Mononuclear cell (primary cell): ENCODE data around the gene ORMDL2. TPM values are rescaled to one million over a fixed set of nuclear protein-coding genes. Genes with fewer than 3 reads are reported as not detected.
A peak's percentile ranks its signal among the peaks of the same experiment; 100 is the strongest.

Experiments
- H3K27me3 ChIP-seq: 2 replicates; pipeline ENCODE4 v1.6.0; 2011; ENCODE audit warnings: low read length, control low read depth; ENCODE audit not compliant: insufficient read depth
- H3K4me1 ChIP-seq: 2 replicates; pipeline ENCODE4 v1.5.1; 2011; ENCODE audit warnings: mild to moderate bottlenecking, low read length, control low read depth; ENCODE audit not compliant: insufficient read depth
- H3K4me3 ChIP-seq: 2 replicates; pipeline ENCODE4 v1.5.1; 2011; ENCODE audit warnings: mild to moderate bottlenecking, low read length, moderate library complexity
- H3K9me3 ChIP-seq: 2 replicates; pipeline ENCODE4 v1.5.1; 2011; ENCODE audit warnings: low read depth, mild to moderate bottlenecking, control low read depth, low read length
- total RNA-seq: library from RNA; depleted of rRNA; stranded (reverse); fragments of >200 nt; gene quantifications from one replicate; pipeline ENCODE4 v1.2.3, GENCODE V29; 2012

ORMDL2 gene, protein sequence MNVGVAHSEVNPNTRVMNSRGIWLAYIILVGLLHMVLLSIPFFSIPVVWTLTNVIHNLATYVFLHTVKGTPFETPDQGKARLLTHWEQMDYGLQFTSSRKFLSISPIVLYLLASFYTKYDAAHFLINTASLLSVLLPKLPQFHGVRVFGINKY
- 6.8 TPM for total RNA-seq

GRCh38 chr12:55817345-55818139 lies at the start of gene ORMDL2, which contains the start of gene SARNP:
Gene ORMDL2 (plus strand): TSS chr12:55818041. CDS start chr12:55819000, 959 bp downstream.
Gene SARNP (minus strand): TSS chr12:55817724. CDS start chr12:55817701, 23 bp downstream.
- H3K4me3 ChIP-seq, result peak within 1 kb of the TSS; percentile 99
- no peaks in the 10 kb centered on the region for H3K9me3 ChIP-seq
- no peaks in the 10 kb centered on the region for H3K27me3 ChIP-seq
- H3K4me1 ChIP-seq, result peaks cover 36% of the 10 kb centered on the region

DNA sequence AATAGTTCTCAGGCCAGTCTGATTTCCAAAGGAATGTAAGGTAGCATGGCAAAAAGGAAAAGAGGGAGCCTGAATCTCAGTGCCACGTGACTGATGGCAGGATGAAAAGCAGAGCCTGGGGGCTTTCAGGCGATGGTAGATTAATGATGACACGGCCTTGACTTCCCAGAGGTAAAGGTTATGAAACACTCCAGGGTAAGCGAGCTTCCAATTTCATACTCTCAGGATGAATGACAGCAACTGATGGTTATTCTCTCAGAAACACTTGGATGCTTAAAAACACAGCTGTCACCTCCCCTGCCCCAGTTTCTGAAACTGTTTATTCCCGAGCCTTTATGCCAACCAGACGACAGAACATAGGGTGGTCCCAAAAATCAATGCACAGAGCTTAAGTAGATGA lies 46.1 kb upstream of the ORMDL2 start:
- no peaks in the 10 kb centered on the region for H3K27me3 ChIP-seq
- no peak overlapping the region for H3K4me3 ChIP-seq
- H3K9me3 ChIP-seq, result no peaks in the 10 kb centered on the region
- H3K4me1 ChIP-seq, result no peaks in the 10 kb centered on the region

DNA sequence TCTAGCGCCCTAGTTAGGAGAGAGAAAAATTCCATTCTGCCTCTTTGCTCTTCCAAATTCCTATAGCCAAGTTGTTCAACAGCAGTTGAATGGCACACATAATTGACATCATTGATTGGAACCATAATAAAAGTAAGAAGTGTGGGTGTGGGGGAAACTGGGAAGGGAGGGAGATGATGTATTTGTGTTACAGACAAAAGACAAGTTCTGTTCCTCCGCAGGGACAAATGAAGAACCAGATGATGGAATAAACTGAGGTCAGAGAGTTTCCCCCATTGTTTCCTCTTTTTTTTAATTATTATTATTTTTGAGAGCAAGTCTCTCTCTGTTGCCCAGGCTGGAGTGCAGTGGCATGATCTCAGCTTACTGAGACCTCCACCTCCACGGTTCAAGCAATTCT lies 40.0 kb upstream of the ORMDL2 start:
- Histone ChIP-seq H3K27me3 (no peaks in the 10 kb centered on the region), H3K4me1 (no peaks in the 10 kb centered on the region), H3K9me3 (no peaks in the 10 kb centered on the region), H3K4me3 (no peak overlapping the region)

- no peaks in the 10 kb centered on the region for H3K4me1 ChIP-seq
- H3K9me3 ChIP-seq, result no peaks in the 10 kb centered on the region
- no peak overlapping the region for H3K4me3 ChIP-seq
- no peaks in the 10 kb centered on the region for H3K27me3 ChIP-seq
Measured at GRCh38 chr12:55780685-55781084, 37.2 kb upstream of the ORMDL2 start.

DNA sequence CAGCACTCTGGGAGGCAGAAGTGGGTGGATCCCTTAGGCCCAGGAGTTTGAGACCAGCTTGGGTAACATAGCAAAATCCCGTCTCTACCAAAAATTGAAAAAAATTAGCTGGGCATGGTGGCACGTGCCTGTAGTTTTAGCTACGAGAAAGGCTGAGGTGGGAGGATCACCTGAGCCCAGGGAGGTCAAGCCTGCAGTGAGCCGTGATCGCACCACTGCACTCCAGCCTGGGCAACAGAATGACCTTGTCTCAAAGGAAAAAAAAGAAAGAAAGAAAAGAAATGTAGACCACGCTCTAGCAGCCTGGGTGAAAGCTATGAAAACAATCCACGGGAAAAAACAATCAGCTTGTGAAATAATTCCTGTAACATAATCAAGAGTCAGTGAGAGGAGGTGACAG lies 29.3 kb upstream of the ORMDL2 start:
- Histone ChIP-seq H3K27me3 (no peaks in the 10 kb centered on the region), H3K9me3 (no peaks in the 10 kb centered on the region), H3K4me3 (no peak overlapping the region), H3K4me1 (no peaks in the 10 kb centered on the region)

DNA sequence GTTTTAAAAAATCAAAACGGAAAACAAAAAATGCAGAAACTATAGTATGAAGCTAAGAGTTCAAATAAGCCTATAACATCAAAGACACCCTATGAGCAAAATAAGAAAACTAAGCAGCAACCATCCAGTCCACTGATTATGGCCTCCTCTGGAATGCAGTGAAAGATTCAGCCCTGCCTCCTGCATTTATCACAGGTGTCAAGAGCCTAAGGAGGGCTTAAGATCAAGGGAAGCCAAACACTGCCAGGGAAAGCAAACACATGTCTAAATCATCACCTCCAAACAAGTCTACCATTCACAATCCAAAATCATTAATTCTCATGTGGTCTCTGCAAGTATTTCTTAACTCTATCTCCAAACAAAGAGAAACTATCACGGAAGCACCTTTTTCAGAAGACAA lies 28.7 kb upstream of the ORMDL2 start:
- no peaks in the 10 kb centered on the region for H3K27me3 ChIP-seq
- no peaks in the 10 kb centered on the region for H3K4me1 ChIP-seq
- H3K9me3 ChIP-seq, result no peaks in the 10 kb centered on the region
- H3K4me3 ChIP-seq, result no peak overlapping the region

DNA sequence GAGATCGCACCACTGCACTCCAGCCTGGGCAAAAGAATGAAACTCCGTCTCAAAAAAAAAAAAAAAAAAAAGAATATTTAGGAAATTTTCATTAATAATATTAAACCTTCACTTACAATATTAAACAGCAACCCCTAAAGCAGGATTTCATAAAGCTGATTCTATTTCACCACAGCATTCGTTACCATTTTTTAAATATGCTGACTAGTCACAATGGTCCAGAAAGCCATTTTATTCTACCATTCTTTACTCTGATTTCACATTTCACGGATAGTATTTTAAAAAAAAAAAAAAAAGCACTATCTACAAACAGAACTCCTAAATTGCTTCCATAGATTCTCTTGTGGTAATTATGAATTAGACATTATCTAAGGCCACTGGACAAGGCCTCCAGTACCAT lies 27.9 kb upstream of the ORMDL2 start:
- no peaks in the 10 kb centered on the region for H3K4me1 ChIP-seq
- H3K27me3 ChIP-seq, result no peaks in the 10 kb centered on the region
- H3K9me3 ChIP-seq, result no peaks in the 10 kb centered on the region
- H3K4me3 ChIP-seq, result no peak overlapping the region

GRCh38 chr12:55795950-55796349 lies 21.9 kb upstream of the ORMDL2 start:
- Histone ChIP-seq H3K4me1 (no peaks in the 10 kb centered on the region), H3K4me3 (no peak overlapping the region), H3K27me3 (no peaks in the 10 kb centered on the region), H3K9me3 (no peaks in the 10 kb centered on the region)

DNA sequence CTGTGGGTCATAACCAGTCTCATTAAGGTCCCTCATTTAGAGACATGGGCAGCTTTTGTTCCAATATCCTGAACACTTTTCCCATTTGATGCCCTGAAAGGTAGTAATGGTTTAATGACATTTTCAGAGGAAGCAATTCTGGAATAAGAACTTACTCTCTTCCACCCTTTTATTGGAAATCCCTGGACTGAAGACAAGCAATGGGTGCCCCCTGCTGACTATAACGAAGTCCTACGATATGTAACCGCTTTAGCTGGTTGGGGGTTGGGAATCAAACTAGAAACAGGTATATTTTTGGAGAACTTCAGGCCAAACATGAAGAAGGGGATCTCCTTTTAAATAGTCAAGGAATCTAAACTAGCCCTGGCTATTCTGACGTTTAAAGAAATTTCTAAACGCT lies 20.8 kb upstream of the ORMDL2 start:
- Histone ChIP-seq H3K9me3 (no peaks in the 10 kb centered on the region), H3K4me1 (no peaks in the 10 kb centered on the region), H3K27me3 (no peaks in the 10 kb centered on the region)

GRCh38 chr12:55797550-55797949 lies 20.3 kb upstream of the ORMDL2 start:
- Histone ChIP-seq H3K27me3 (no peaks in the 10 kb centered on the region), H3K4me3 (no peak overlapping the region), H3K9me3 (no peaks in the 10 kb centered on the region), H3K4me1 (no peaks in the 10 kb centered on the region)

More for the DNA sequence above, 20.8 kb upstream of the ORMDL2 start:
- H3K4me3 ChIP-seq, result no peak overlapping the region

DNA sequence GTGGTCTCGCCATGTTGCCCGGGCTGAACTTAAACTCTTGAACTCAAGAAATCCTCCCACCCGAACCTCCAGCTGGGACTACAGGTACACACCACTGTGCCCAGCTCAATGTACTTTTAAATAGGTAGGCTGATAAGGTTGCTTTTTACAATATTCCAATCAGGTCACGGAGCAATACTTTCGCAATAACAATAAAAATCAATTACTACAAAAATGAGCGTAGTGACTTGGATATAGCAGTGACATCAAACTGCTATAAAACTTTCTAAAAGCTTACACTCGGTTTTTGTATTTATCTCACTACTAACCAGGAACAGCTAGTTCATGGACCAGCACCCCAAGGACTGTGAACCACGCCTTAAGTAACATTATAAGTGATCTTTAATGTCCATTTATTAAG lies 10.9 kb upstream of the ORMDL2 start:
- Histone ChIP-seq H3K4me3 (no peak overlapping the region), H3K4me1 (no peaks in the 10 kb centered on the region), H3K27me3 (no peaks in the 10 kb centered on the region), H3K9me3 (no peaks in the 10 kb centered on the region)

DNA sequence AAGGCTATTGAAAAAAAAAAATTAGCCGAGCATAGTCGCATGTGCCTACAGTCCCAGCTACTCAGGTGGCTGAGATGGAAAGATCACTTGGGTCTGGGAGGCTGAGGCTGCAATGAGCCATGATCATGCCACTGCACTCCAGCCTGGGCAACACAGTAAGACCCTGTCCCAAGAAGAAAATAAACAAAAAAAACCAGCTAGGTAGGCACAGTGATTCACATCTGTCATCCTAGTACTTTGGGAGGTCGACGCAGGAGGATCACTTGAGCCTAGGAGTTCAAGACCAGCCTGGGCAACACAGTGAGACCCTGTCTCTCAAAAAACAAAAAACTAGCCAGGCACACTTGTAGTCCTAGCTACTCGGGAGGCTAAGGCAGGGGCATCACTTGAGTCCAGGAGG lies 8.6 kb upstream of the ORMDL2 start:
- H3K9me3 ChIP-seq, result no peaks in the 10 kb centered on the region
- no peaks in the 10 kb centered on the region for H3K27me3 ChIP-seq
- H3K4me1 ChIP-seq, result no peaks in the 10 kb centered on the region

GRCh38 chr12:55812088-55812487 lies 5.8 kb upstream of the ORMDL2 start:
- Histone ChIP-seq H3K9me3 (no peaks in the 10 kb centered on the region), H3K4me3 (no peak overlapping the region), H3K4me1 (peaks cover 25% of the 10 kb centered on the region), H3K27me3 (no peaks in the 10 kb centered on the region)

More for the DNA sequence above, 8.6 kb upstream of the ORMDL2 start:
- H3K4me3 ChIP-seq, result no peak overlapping the region

- Histone ChIP-seq H3K4me3 (no peak overlapping the region), H3K9me3 (no peaks in the 10 kb centered on the region), H3K27me3 (no peaks in the 10 kb centered on the region), H3K4me1 (peaks cover 35% of the 10 kb centered on the region)
Measured at GRCh38 chr12:55814257-55814656, 3.6 kb upstream of the ORMDL2 start.

GRCh38 chr12:55815473-55815872 lies 2.4 kb upstream of the ORMDL2 start:
- H3K4me1 ChIP-seq, result peaks cover 36% of the 10 kb centered on the region
- H3K4me3 ChIP-seq, result no peak overlapping the region
- H3K9me3 ChIP-seq, result no peaks in the 10 kb centered on the region
- H3K27me3 ChIP-seq, result no peaks in the 10 kb centered on the region

DNA sequence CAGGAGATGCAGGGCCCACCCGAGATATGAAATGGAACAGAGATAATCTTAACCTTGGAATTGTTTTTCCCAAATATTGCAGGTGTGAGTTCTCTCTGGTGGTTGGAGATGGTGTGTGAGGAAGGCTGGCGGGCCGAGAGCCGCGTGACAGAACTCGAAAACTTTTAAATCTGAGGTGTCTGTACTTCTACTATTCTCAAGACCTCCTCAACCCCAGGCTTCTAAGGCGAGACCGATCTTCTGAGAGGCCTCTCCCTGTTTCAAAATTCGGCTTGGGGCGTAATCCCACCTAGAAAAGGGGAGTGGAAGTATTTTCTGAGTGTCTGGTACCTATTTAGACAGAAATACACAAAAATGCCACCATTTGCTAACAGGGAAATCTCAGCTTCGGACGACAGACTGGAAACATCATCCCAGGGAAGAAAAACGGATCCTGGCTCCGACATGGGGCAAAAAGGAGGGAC lies 928 bp upstream of the ORMDL2 start:
- H3K27me3 ChIP-seq, result no peaks in the 10 kb centered on the region
- peaks cover 36% of the 10 kb centered on the region for H3K4me1 ChIP-seq
- H3K9me3 ChIP-seq, result no peaks in the 10 kb centered on the region
- peak overlapping the region; percentile 99 for H3K4me3 ChIP-seq
